SK-N-SH treated with all-trans-retinoic acid at 6 μM for 48 hours (cell line): Measurements from ENCODE around the gene RAB1A.

Source experiments
- CREB5 ChIP-seq: fragments of 250-450 bp; sonication (Bioruptor Pico); IDR thresholded peaks from 2 replicates; pipeline ENCODE4 v1.5.1; 2020; ENCODE audit warnings: low read depth, mild to moderate bottlenecking, moderate library complexity
- ZFP3 ChIP-seq: fragments of 250-450 bp; sonication (Bioruptor Pico); IDR thresholded peaks from 2 replicates; pipeline ENCODE4 v1.5.0; 2020; ENCODE audit warnings: mild to moderate bottlenecking, moderate library complexity
- ZNF8 ChIP-seq: fragments of 450-650 bp; formaldehyde crosslinking; IDR thresholded peaks from 2 replicates; pipeline ENCODE4 v1.5.0; 2020; ENCODE audit warnings: mild to moderate bottlenecking, moderate library complexity
- TF ChIP-seq, protein P1 (sequence below): fragments of 250-450 bp; sonication (Bioruptor Pico); IDR thresholded peaks from 2 replicates; pipeline ENCODE4 v1.8.0; 2020; ENCODE audit warnings: mild to moderate bottlenecking, moderate library complexity, borderline replicate concordance
- TF ChIP-seq, protein P2 (sequence below): fragments of 250-450 bp; sonication (Bioruptor Pico); IDR thresholded peaks from 2 replicates; pipeline ENCODE4 v1.5.1; 2021; ENCODE audit warnings: mild to moderate bottlenecking, moderate library complexity

- TF ChIP-seq, protein P1, sequence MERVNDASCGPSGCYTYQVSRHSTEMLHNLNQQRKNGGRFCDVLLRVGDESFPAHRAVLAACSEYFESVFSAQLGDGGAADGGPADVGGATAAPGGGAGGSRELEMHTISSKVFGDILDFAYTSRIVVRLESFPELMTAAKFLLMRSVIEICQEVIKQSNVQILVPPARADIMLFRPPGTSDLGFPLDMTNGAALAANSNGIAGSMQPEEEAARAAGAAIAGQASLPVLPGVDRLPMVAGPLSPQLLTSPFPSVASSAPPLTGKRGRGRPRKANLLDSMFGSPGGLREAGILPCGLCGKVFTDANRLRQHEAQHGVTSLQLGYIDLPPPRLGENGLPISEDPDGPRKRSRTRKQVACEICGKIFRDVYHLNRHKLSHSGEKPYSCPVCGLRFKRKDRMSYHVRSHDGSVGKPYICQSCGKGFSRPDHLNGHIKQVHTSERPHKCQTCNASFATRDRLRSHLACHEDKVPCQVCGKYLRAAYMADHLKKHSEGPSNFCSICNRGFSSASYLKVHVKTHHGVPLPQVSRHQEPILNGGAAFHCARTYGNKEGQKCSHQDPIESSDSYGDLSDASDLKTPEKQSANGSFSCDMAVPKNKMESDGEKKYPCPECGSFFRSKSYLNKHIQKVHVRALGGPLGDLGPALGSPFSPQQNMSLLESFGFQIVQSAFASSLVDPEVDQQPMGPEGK (CRISPR knock-in tag), result no peak
- TF ChIP-seq, protein P2, sequence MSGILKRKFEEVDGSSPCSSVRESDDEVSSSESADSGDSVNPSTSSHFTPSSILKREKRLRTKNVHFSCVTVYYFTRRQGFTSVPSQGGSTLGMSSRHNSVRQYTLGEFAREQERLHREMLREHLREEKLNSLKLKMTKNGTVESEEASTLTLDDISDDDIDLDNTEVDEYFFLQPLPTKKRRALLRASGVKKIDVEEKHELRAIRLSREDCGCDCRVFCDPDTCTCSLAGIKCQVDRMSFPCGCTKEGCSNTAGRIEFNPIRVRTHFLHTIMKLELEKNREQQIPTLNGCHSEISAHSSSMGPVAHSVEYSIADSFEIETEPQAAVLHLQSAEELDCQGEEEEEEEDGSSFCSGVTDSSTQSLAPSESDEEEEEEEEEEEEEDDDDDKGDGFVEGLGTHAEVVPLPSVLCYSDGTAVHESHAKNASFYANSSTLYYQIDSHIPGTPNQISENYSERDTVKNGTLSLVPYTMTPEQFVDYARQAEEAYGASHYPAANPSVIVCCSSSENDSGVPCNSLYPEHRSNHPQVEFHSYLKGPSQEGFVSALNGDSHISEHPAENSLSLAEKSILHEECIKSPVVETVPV (CRISPR knock-in tag), result no peak
- TF ChIP-seq CREB5, result no peak
- TF ChIP-seq ZFP3 (CRISPR knock-in tag), result no peak
- no peak for TF ChIP-seq ZNF8 (CRISPR knock-in tag)
Measured at GRCh38 chr2:65165558-65165957, 35.7 kb upstream of the RAB1A start.
